ENCODE measurements around the gene NSF.
"Not testable (repeated sequence)": the region's sequence is repeated elsewhere in the genome, so short reads cannot be mapped to it uniquely, and the experiment has no call there.

NSF gene

DNA sequence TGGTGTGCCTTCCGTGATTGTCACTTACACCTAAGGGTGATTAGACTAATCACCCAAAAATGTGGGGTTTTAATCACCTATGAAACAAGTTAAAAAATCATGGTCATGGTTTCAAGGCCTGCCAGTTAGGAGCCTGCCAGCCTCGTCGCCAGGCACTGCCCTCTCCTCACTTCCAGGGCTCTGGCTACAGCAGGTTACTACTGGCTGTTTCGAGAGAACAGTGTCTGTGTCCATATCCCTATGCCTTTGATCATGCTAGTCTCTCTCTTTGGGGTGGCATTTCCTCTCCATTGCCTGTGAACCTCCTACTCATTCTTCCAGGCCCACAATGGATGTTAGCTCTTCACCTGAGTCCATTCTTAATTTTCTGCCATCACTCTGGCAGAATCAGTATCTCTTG lies 80.3 kb downstream of the NSF start:
- not testable (repeated sequence) for H3K36me3 ChIP-seq (ENCODE audit: control insufficient read depth, insufficient read depth, low read length); H3K9me3 ChIP-seq (ENCODE audit: control insufficient read depth, insufficient read depth, low read length); H3K9ac ChIP-seq (ENCODE audit: low read depth, low read length); H3K4me3 ChIP-seq (ENCODE audit: low read depth, low read length); H3K27ac ChIP-seq (ENCODE audit: low read depth, low read length); H3K27me3 ChIP-seq (ENCODE audit: control insufficient read depth, insufficient read depth, low read length); H3K4me1 ChIP-seq (ENCODE audit: control insufficient read depth, insufficient read depth, low read length)

DNA sequence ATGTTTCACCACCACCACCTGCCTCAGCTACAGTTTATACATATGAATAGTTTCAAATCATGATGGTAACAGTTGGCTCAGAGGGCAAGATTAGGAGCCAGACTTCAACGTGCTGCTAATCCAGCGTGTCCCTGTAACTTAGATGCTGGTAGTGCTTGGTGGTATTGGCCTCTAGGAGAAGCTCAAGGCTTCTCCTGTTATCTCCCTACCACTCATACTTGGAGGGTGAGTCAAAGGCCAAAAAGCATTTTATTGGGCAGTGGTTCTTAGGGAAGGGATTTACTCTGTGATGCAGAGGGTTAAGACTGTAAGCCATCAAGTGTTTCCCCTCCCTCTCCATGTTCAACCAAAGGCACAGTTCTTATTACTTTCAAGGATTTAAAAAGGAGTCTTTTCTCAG lies 82.3 kb downstream of the NSF start:
- not testable (repeated sequence) for H3K9me3 ChIP-seq (ENCODE audit: control insufficient read depth, insufficient read depth, low read length); H3K4me1 ChIP-seq (ENCODE audit: control insufficient read depth, insufficient read depth, low read length); H3K27ac ChIP-seq (ENCODE audit: low read depth, low read length); H3K36me3 ChIP-seq (ENCODE audit: control insufficient read depth, insufficient read depth, low read length); H3K4me3 ChIP-seq (ENCODE audit: low read depth, low read length); H3K27me3 ChIP-seq (ENCODE audit: control insufficient read depth, insufficient read depth, low read length); H3K9ac ChIP-seq (ENCODE audit: low read depth, low read length)

DNA sequence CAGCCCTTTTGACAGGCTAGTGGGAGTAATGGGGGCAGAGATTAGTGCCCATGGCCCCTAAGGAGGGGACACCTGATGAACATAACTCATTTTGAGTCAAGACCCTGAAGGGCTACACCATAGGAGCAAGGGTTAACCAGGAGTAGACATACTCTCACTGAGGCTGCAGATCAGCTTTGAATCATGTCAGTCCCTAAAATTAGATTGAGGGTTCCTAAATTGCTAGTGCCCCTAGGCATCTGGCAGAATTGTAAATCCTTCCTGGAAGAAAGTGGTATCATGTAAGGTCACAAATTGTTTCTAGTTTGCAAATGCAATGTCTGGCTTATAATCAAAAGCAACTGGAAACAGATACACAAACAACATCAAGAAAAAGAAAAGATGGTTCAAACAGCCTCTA lies 87.3 kb downstream of the NSF start:
- not testable (repeated sequence) for H3K27me3 ChIP-seq (ENCODE audit: control insufficient read depth, insufficient read depth, low read length); H3K9ac ChIP-seq (ENCODE audit: low read depth, low read length); H3K4me3 ChIP-seq (ENCODE audit: low read depth, low read length); H3K27ac ChIP-seq (ENCODE audit: low read depth, low read length); H3K9me3 ChIP-seq (ENCODE audit: control insufficient read depth, insufficient read depth, low read length); H3K4me1 ChIP-seq (ENCODE audit: control insufficient read depth, insufficient read depth, low read length); H3K36me3 ChIP-seq (ENCODE audit: control insufficient read depth, insufficient read depth, low read length)

DNA sequence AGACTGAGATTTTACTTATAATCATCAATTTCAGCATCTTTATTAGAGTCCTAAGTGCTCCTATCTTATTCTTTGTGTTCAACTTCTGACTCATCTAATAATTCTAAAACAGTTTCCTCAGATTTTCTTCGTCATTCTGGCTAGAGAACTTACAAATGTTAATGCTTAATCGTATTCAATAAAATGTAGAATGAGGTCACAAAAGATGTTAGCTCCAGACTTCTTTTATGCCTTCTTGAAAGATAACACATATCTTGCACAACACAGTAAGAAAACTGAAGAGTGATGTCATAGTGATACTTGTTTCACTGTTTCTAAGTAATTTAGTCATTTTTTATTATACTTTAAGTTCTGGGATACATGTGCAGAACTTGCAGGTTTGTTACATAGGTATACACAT lies 93.2 kb downstream of the NSF start:
- not testable (repeated sequence) for H3K36me3 ChIP-seq (ENCODE audit: control insufficient read depth, insufficient read depth, low read length); H3K4me1 ChIP-seq (ENCODE audit: control insufficient read depth, insufficient read depth, low read length); H3K4me3 ChIP-seq (ENCODE audit: low read depth, low read length); H3K9me3 ChIP-seq (ENCODE audit: control insufficient read depth, insufficient read depth, low read length); H3K27ac ChIP-seq (ENCODE audit: low read depth, low read length); H3K9ac ChIP-seq (ENCODE audit: low read depth, low read length); H3K27me3 ChIP-seq (ENCODE audit: control insufficient read depth, insufficient read depth, low read length)

DNA sequence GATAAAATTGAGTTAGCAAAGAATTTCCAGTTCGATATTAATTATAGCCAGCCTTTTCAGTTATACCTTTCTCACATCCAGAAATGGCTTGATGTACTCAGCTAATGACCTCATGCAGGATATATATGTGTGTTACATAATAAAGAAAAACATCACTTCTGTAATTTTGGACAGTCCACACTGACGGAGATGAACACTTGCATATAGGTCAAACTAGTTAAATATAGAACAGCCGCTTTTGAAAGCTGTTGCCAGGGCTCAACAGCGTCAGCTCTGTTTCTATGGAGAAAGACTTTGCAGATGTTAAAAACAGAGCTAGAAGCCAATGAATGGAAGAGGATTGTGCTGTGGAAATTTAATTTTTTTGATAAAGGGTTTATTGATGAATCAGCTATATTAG lies 94.8 kb downstream of the NSF start:
- H3K4me3 ChIP-seq (ENCODE audit: low read depth, low read length); H3K9ac ChIP-seq (ENCODE audit: low read depth, low read length); H3K4me1 ChIP-seq (ENCODE audit: control insufficient read depth, insufficient read depth, low read length); H3K36me3 ChIP-seq (ENCODE audit: control insufficient read depth, insufficient read depth, low read length); H3K9me3 ChIP-seq (ENCODE audit: control insufficient read depth, insufficient read depth, low read length); H3K27me3 ChIP-seq (ENCODE audit: control insufficient read depth, insufficient read depth, low read length); H3K27ac ChIP-seq (ENCODE audit: low read depth, low read length): not testable (repeated sequence)

DNA sequence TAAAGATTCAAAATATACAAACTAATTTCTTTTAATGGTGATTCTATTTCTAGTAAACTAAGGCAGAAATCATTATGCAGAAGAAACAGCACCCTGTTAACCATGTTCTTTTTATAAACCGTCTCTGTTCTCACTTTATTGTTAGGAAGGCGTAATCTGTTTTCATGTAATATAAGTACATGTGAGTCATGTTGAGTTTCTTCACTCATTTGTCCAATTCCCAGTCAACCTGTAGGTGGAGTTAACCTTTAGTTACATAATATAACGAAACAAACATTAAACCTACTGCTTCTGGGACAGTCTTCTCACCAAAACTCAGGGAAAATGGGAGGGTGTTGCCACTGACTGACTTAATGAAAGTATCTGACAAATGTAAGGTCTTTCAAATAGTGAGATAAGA lies 101.7 kb downstream of the NSF start:
- not testable (repeated sequence) for H3K27me3 ChIP-seq (ENCODE audit: control insufficient read depth, insufficient read depth, low read length); H3K27ac ChIP-seq (ENCODE audit: low read depth, low read length); H3K9me3 ChIP-seq (ENCODE audit: control insufficient read depth, insufficient read depth, low read length); H3K4me1 ChIP-seq (ENCODE audit: control insufficient read depth, insufficient read depth, low read length); H3K4me3 ChIP-seq (ENCODE audit: low read depth, low read length); H3K36me3 ChIP-seq (ENCODE audit: control insufficient read depth, insufficient read depth, low read length); H3K9ac ChIP-seq (ENCODE audit: low read depth, low read length)

DNA sequence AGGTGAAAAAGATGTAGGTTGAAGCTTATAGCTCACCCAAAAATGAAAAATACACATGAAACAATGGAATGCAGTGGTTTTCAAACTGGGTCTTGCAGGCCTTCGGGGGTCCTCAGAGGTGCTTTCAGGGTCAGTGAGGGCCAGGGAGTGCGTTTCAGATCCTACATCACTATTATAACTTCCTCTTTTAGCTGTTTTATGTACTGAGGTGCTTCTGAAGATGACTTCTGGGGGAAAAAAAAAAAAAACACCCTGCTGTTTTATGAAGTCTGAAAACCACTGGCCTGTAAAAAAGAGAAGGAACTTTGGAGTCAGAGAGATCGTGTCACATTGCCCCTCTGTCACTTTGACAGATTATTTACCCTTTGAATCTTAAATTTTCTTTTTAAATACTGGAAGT lies 102.8 kb downstream of the NSF start:
- H3K36me3 ChIP-seq (ENCODE audit: control insufficient read depth, insufficient read depth, low read length); H3K9me3 ChIP-seq (ENCODE audit: control insufficient read depth, insufficient read depth, low read length); H3K9ac ChIP-seq (ENCODE audit: low read depth, low read length); H3K27ac ChIP-seq (ENCODE audit: low read depth, low read length); H3K4me1 ChIP-seq (ENCODE audit: control insufficient read depth, insufficient read depth, low read length); H3K27me3 ChIP-seq (ENCODE audit: control insufficient read depth, insufficient read depth, low read length); H3K4me3 ChIP-seq (ENCODE audit: low read depth, low read length): not testable (repeated sequence)

DNA sequence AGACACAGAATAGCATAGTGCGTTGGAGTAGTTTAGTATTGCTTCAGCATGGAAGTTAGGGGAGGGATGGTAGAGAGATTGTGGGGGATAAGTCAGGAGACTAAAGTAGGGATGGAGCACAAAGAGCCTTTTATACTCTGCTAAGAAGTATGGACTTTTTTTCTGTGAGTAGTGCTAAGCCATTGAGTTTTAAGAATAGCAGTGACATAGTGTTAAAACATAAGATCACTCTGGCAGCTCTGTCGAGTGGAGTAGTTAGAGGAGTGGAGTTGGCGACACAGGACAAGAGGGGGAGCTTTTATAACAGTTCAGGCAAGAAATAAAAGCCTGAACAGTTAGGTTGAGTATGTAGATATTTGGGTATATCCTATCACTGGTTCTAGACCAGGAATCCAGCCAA lies 106.1 kb downstream of the NSF start:
- H3K9me3 ChIP-seq (ENCODE audit: control insufficient read depth, insufficient read depth, low read length); H3K9ac ChIP-seq (ENCODE audit: low read depth, low read length); H3K27me3 ChIP-seq (ENCODE audit: control insufficient read depth, insufficient read depth, low read length); H3K27ac ChIP-seq (ENCODE audit: low read depth, low read length); H3K36me3 ChIP-seq (ENCODE audit: control insufficient read depth, insufficient read depth, low read length); H3K4me3 ChIP-seq (ENCODE audit: low read depth, low read length); H3K4me1 ChIP-seq (ENCODE audit: control insufficient read depth, insufficient read depth, low read length): not testable (repeated sequence)

DNA sequence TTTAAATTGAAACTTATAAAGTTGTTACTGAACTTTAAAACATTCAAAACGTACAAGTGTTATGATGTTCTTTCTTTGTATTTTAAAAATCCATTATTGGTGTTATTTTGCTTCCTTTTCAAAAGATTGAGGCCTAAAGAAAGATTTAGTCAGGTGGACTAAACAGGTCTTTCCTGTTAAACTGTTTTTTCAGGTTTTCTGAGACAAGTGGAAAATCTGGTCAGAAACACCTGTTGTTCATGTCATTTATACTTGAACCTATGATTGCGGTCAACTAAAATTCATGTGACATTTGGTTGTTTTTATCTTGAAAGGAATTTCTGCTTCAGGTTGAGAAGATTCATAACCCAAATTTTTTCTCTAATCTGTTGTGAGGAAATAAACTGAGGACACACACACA lies 108.5 kb downstream of the NSF start:
- not testable (repeated sequence) for H3K4me3 ChIP-seq (ENCODE audit: low read depth, low read length); H3K27me3 ChIP-seq (ENCODE audit: control insufficient read depth, insufficient read depth, low read length); H3K4me1 ChIP-seq (ENCODE audit: control insufficient read depth, insufficient read depth, low read length); H3K36me3 ChIP-seq (ENCODE audit: control insufficient read depth, insufficient read depth, low read length); H3K27ac ChIP-seq (ENCODE audit: low read depth, low read length); H3K9ac ChIP-seq (ENCODE audit: low read depth, low read length); H3K9me3 ChIP-seq (ENCODE audit: control insufficient read depth, insufficient read depth, low read length)

DNA sequence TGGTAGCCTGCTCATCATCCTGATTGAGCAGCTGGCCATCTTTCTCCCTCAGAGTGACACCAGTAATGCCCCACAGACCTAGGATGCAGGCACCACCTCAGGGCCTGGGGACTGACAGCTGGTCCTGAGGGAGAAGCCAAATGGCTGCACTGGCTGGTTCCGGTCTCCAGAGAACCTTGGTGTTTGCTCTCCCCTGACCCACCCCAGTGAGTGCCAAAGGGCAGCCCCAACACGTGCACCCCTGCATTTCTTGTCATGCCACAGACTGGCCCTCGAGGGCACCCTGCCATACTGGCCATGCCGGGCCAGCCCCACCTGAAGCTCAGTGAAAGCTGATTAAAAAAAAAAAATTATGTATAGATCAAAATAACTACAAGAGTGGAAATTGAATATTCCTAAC lies 127.5 kb downstream of the NSF start:
- Histone ChIP-seq H3K4me3 (ENCODE audit: low read depth, low read length) (no peak overlapping the region), H3K9ac (ENCODE audit: low read depth, low read length) (no peak overlapping the region)

DNA sequence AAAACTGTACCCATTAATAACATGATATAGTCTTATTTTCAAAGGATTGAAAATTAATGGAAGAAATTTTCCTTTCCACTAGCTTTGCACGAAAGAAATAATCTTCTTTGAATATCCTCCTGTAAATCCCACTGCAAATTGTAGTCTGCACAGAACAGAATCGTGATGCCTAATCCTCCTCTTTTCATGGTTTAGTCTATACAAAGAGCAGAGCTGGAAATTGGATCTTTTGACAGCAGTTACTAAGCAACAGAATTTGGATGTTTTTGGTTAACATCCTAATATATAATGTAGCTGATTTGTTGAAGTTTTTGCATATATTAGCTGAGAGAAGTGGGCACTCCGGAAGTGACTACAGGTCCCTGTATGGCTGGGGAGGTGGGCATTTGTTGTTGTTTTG lies 129.4 kb downstream of the NSF start:
- Histone ChIP-seq H3K36me3 (ENCODE audit: control insufficient read depth, insufficient read depth, low read length) (no peaks in the 10 kb centered on the region), H3K27ac (ENCODE audit: low read depth, low read length) (no peak overlapping the region), H3K4me1 (ENCODE audit: control insufficient read depth, insufficient read depth, low read length) (no peaks in the 10 kb centered on the region), H3K9ac (ENCODE audit: low read depth, low read length) (no peak overlapping the region), H3K4me3 (ENCODE audit: low read depth, low read length) (no peak overlapping the region), H3K9me3 (ENCODE audit: control insufficient read depth, insufficient read depth, low read length) (no peaks in the 10 kb centered on the region), H3K27me3 (ENCODE audit: control insufficient read depth, insufficient read depth, low read length) (no peaks in the 10 kb centered on the region)

More for the DNA sequence above, 127.5 kb downstream of the NSF start:
- Histone ChIP-seq H3K27me3 (ENCODE audit: control insufficient read depth, insufficient read depth, low read length) (no peaks in the 10 kb centered on the region), H3K27ac (ENCODE audit: low read depth, low read length) (no peak overlapping the region), H3K9me3 (ENCODE audit: control insufficient read depth, insufficient read depth, low read length) (no peaks in the 10 kb centered on the region), H3K36me3 (ENCODE audit: control insufficient read depth, insufficient read depth, low read length) (no peaks in the 10 kb centered on the region), H3K4me1 (ENCODE audit: control insufficient read depth, insufficient read depth, low read length) (peaks cover 7% of the 10 kb centered on the region)

DNA sequence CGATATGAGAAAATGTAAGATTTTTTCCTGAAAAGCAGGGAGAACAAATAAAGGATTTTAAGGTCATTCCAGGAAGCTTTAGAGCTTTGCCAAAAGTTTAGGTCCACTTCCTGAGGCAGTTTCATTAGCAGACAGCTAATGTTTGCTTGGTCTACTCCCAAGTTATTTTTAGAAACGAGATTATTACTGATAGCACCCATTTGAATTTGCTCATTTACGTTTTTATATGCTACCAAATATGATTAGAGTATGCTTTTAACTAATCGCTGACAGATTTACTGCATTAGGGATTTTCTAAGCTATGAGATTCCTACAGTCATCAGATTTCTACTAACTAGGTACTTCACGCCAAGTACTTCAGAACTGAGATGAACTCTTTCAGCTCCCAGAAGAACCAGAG lies 129.9 kb downstream of the NSF start:
- H3K27me3 ChIP-seq (ENCODE audit: control insufficient read depth, insufficient read depth, low read length) = no peaks in the 10 kb centered on the region
- H3K9me3 ChIP-seq (ENCODE audit: control insufficient read depth, insufficient read depth, low read length) = no peaks in the 10 kb centered on the region
- H3K9ac ChIP-seq (ENCODE audit: low read depth, low read length) = no peak overlapping the region
- no peaks in the 10 kb centered on the region for H3K4me1 ChIP-seq (ENCODE audit: control insufficient read depth, insufficient read depth, low read length)
- H3K36me3 ChIP-seq (ENCODE audit: control insufficient read depth, insufficient read depth, low read length) = no peaks in the 10 kb centered on the region
- H3K4me3 ChIP-seq (ENCODE audit: low read depth, low read length) = no peak overlapping the region
- H3K27ac ChIP-seq (ENCODE audit: low read depth, low read length) = no peak overlapping the region

Measured in HUES48 (cell line).